HepG2 (cell line): ENCODE measurements around the gene POFUT2. TPM values are rescaled to one million over a fixed set of nuclear protein-coding genes. Genes with fewer than 3 reads are reported as not detected.

ENCODE experiments used
- AHDC1 ChIP-seq: sonication (generic); formaldehyde crosslinking; IDR thresholded peaks from 2 replicates; pipeline ENCODE4 v1.5.1; 2020; ENCODE audit warnings: mild to moderate bottlenecking, missing genetic modification reagents, borderline replicate concordance
- GTF3A ChIP-seq: sonication (generic); formaldehyde crosslinking; conservative IDR thresholded peaks from 2 replicates; pipeline ENCODE4 v1.4.0; 2020; ENCODE audit warnings: mild to moderate bottlenecking, missing genetic modification reagents
- HHEX ChIP-seq: IDR thresholded peaks from 2 replicates; pipeline ENCODE4 v1.6.1; 2016; ENCODE audit warnings: control low read depth
- HNF4A ChIP-seq: sonication (generic); formaldehyde crosslinking; IDR thresholded peaks from 2 replicates; pipeline ENCODE4 v1.4.0; 2020; ENCODE audit warnings: missing genetic modification reagents
- PHF8 ChIP-seq: sonication (generic); formaldehyde crosslinking; IDR thresholded peaks from 2 replicates; pipeline ENCODE4 v1.5.0; 2020; ENCODE audit warnings: missing genetic modification reagents
- PRDM15 ChIP-seq: sonication (generic); formaldehyde crosslinking; IDR thresholded peaks from 2 replicates; pipeline ENCODE4 v1.4.0; 2020; ENCODE audit warnings: missing genetic modification reagents
- RFX1 ChIP-seq: fragments of 450-650 bp; IDR thresholded peaks from 2 replicates; pipeline ENCODE4 v1.6.1; 2017
- TFAP4 ChIP-seq: sonication (generic); IDR thresholded peaks from 2 replicates; pipeline ENCODE4 v1.6.1; 2016; ENCODE audit warnings: low read depth, borderline replicate concordance
- THAP11 ChIP-seq: IDR thresholded peaks from 2 replicates; pipeline ENCODE4 v1.6.1; 2016; ENCODE audit warnings: missing biosample characterization, missing genetic modification reagents
- ZBTB44 ChIP-seq: sonication (generic); formaldehyde crosslinking; IDR thresholded peaks from 2 replicates; pipeline ENCODE4 v1.4.0; 2020; ENCODE audit warnings: missing genetic modification reagents
- ZFYVE20 ChIP-seq: sonication (generic); formaldehyde crosslinking; IDR thresholded peaks from 2 replicates; pipeline ENCODE4 v1.8.0; 2023; ENCODE audit warnings: low read depth, mild to moderate bottlenecking, moderate library complexity, missing genetic modification reagents, borderline replicate concordance
- ZNF20 ChIP-seq: sonication (generic); formaldehyde crosslinking; IDR thresholded peaks from 2 replicates; pipeline ENCODE4 v1.4.0; 2020; ENCODE audit warnings: mild to moderate bottlenecking, moderate library complexity, missing genetic modification reagents
- ZNF256 ChIP-seq: sonication (generic); formaldehyde crosslinking; conservative IDR thresholded peaks from 2 replicates; pipeline ENCODE4 v1.4.0; 2020; ENCODE audit warnings: missing genetic modification reagents
- ZNF503 ChIP-seq: sonication (generic); formaldehyde crosslinking; IDR thresholded peaks from 2 replicates; pipeline ENCODE4 v1.4.0; 2020; ENCODE audit warnings: missing genetic modification reagents
- ZNF556 ChIP-seq: sonication (generic); formaldehyde crosslinking; IDR thresholded peaks from 2 replicates; pipeline ENCODE4 v1.4.0; 2020; ENCODE audit warnings: mild to moderate bottlenecking, missing genetic modification reagents, borderline replicate concordance
- polyA plus RNA-seq, 8 experiments: library from polyadenylated mRNA; depleted of rRNA in 3 of 8; stranded (reverse) in 7 of 8; unstranded in 1 of 8; fragments of >200 nt; fragmentation: Illumina TruSeq in 4 of 8; extraction: Trizol in 4 of 8; gene quantifications; 2 replicates each; pipeline versions ENCODE4 v1.2.1 to v1.2.3, GENCODE V29; 2011 to 2016; ENCODE audit warnings: low read depth in 4 of 8, missing spikeins in 1 of 8, mixed read lengths in 1 of 8; ENCODE audit not compliant: insufficient read depth in 1 of 8
- total RNA-seq, 5 experiments: library from RNA; depleted of rRNA; stranded (reverse); fragments of >200 nt; fragmentation: Illumina TruSeq; extraction: Trizol; gene quantifications; 2 replicates each; pipeline ENCODE4 v1.2.3, GENCODE V29; 2016; ENCODE audit warnings: low read depth in 1 of 5

POFUT2 gene
- total and polyA plus RNA-seq, 2 of the 13 experiments (the other 11 are each of a cell fraction or from before 2014, with no cell fraction given): 22.8 to 24.0 TPM

GRCh38 chr21:45306832-45307571, 19.3 kb upstream of the POFUT2 start (continued):
- TF ChIP-seq ZNF20 (CRISPR knock-in tag) (no peak), PHF8 (0 out of 2 replicates have a peak, but pooled peaks have one; percentile 25), ZFYVE20 (CRISPR knock-in tag) (no peak), HHEX (CRISPR knock-in tag) (no peak), HNF4A (CRISPR knock-in tag) (0 out of 2 replicates have a peak, but pooled peaks have one; percentile 34), PRDM15 (CRISPR knock-in tag) (no peak), ZNF556 (CRISPR knock-in tag) (0 out of 2 replicates have a peak, but pooled peaks have one; percentile 31), THAP11 (CRISPR knock-in tag) (peak; percentile 50; the same call in 1 of the 2 replicates), ZNF503 (CRISPR knock-in tag) (0 out of 2 replicates have a peak, but pooled peaks have one; percentile 36), RFX1 (no peak), ZNF256 (CRISPR knock-in tag) (no peak), AHDC1 (CRISPR knock-in tag) (no peak), ZBTB44 (CRISPR knock-in tag) (no peak), GTF3A (CRISPR knock-in tag) (no peak), TFAP4 (peak; percentile 71; the same call in 1 of the 2 replicates)
